Middle frontal gyrus (tissue), 1 donor: ENCODE data around the gene WDR44.
"Not testable (repeated sequence)": the region's sequence is repeated elsewhere in the genome, so short reads cannot be mapped to it uniquely, and the experiment has no call there.

Experiments
- DNase-seq: peaks from one replicate; pipeline ENCODE4 v3.0.0-alpha.2; 2015; ENCODE audit warnings: low spot score; ENCODE audit errors: extremely low spot score

The WDR44 gene

GRCh38 chrX:118475903-118476302, 130.0 kb downstream of the WDR44 start:
- DNase-seq: no peak

- no peak for DNase-seq
These were observed 134.3 kb downstream of the WDR44 start for GRCh38 chrX:118480172-118480571.

- DNase-seq: not testable (repeated sequence)
These were observed 136.5 kb downstream of the WDR44 start for GRCh38 chrX:118482384-118482783.

GRCh38 chrX:118484216-118484903, 138.5 kb downstream of the WDR44 start:
- no peak for DNase-seq

- not testable (repeated sequence) for DNase-seq
These were observed 140.8 kb downstream of the WDR44 start for GRCh38 chrX:118486693-118487092.

GRCh38 chrX:118493016-118493415, 147.1 kb downstream of the WDR44 start:
- no peak for DNase-seq

GRCh38 chrX:118493653-118494297, 147.9 kb downstream of the WDR44 start:
- DNase-seq: no peak

- peak; percentile 14 for DNase-seq
These were observed 149.4 kb downstream of the WDR44 start, which contains the start of gene DOCK11 for GRCh38 chrX:118495061-118495921. DOCK11 (plus strand) TSS chrX:118495815; CDS start chrX:118495972, 157 bp downstream.

- DNase-seq: no peak
These were observed 150.3 kb downstream of the WDR44 start for GRCh38 chrX:118495958-118496762.

GRCh38 chrX:118496763-118497079, 150.8 kb downstream of the WDR44 start:
- no peak for DNase-seq

- DNase-seq: no peak
These were observed 151.4 kb downstream of the WDR44 start for GRCh38 chrX:118497180-118497818.

- no peak for DNase-seq
These were observed 152.4 kb downstream of the WDR44 start for GRCh38 chrX:118498351-118498750.

- DNase-seq: no peak
These were observed 152.8 kb downstream of the WDR44 start for GRCh38 chrX:118498755-118499154.

GRCh38 chrX:118499295-118499694, 153.4 kb downstream of the WDR44 start:
- DNase-seq: no peak
